Fibroblast of pulmonary artery (primary cell): ENCODE measurements around the gene COL6A1.

Source experiments
- DNase-seq: peaks from one replicate; pipeline ENCODE4 v3.0.0-alpha.2; 2010; ENCODE audit warnings: low read depth
- H3K4me3 ChIP-seq: replicated peaks from 2 replicates; pipeline ENCODE4 v1.5.1; 2011; ENCODE audit warnings: low read depth, mild to moderate bottlenecking, control low read depth, low read length, moderate library complexity
- CTCF ChIP-seq: IDR thresholded peaks from 2 replicates; pipeline ENCODE4 v1.5.1; 2011; ENCODE audit warnings: mild to moderate bottlenecking, control low read depth, low read length, inconsistent platforms; ENCODE audit errors: missing control alignments

COL6A1 gene

GRCh38 chr21:45998276-45998701 lies 16.7 kb downstream of the COL6A1 start:
- H3K4me3 ChIP-seq, result no peak overlapping the region
- no peak for TF ChIP-seq CTCF
- DNase-seq, result no peak

- no peak overlapping the region for H3K4me3 ChIP-seq
- no peak for TF ChIP-seq CTCF
- no peak for DNase-seq
Observed at GRCh38 chr21:45998871-45999580, 17.5 kb downstream of the COL6A1 start.

GRCh38 chr21:45999581-46000181 lies 18.1 kb downstream of the COL6A1 start:
- no peak for TF ChIP-seq CTCF
- DNase-seq, result no peak
- H3K4me3 ChIP-seq, result no peak overlapping the region

- no peak for TF ChIP-seq CTCF
- no peak overlapping the region for H3K4me3 ChIP-seq
- no peak for DNase-seq
Observed at GRCh38 chr21:46000182-46000730, 18.7 kb downstream of the COL6A1 start.

GRCh38 chr21:46000731-46001641 lies 19.4 kb downstream of the COL6A1 start:
- H3K4me3 ChIP-seq, result no peak overlapping the region
- DNase-seq, result no peak
- no peak for TF ChIP-seq CTCF

GRCh38 chr21:46001821-46002681 lies 20.5 kb downstream of the COL6A1 start:
- TF ChIP-seq CTCF, result no peak
- no peak for DNase-seq
- H3K4me3 ChIP-seq, result no peak overlapping the region
